Activated T-cell treated with anti-CD3 and anti-CD28 coated beads for 24 hours (primary cell): Measurements from ENCODE around the gene CBFA2T3.
"Not testable (repeated sequence)": the region's sequence is repeated elsewhere in the genome, so short reads cannot be mapped to it uniquely, and the experiment has no call there.

Source experiments
- DNase-seq: peaks from one replicate; pipeline ENCODE4 v3.0.0-alpha.2; 2020; ENCODE audit warnings: low read depth

The CBFA2T3 gene

DNA sequence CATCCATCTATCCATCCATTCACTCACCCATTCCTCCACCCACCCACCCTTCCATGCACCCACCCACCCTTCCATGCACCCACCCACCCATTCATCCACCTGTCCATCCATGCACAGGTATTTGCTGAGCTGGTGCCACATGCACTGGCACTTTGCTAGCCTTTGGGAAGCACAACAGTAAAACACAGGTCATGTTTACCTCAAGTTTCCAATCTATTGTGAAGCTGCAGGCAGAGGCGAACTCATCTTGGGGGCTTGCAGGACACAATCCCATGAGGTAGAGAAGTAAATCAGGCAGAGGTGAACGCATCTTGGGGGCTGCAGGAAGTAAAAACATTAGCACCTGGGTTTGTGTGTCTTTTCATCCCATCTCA, 35.6 kb upstream of the CBFA2T3 start:
- DNase-seq: no peak

DNA sequence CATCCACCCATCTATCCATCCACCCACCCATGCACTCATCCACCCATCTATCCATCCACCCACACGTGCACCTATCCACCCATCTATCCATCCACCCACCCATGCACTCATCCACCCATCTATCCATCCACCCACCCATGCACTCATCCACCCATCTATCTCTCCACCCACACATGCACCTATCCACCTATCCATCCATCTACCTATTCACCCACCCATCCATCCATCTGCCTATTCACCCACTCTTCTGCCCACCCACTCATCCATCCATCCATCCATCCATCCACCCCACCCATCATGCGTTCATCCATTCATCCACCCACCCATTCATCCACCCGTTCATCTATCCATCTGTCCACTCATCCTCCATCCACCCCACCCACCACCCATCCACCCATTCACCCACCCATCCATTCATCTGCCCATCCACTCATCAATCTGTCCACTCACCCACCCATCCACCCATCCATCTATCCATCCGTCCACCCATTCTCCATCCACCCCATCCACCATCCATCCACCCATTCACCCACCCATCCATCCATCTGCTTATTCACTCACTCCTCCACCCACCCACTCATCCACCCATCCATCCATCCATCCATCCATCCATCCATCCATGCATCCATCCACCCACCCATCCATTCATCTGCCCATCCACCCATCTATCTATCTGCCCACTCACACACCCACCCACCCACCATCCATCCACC, 35.1 kb upstream of the CBFA2T3 start:
- no peak for DNase-seq

DNA sequence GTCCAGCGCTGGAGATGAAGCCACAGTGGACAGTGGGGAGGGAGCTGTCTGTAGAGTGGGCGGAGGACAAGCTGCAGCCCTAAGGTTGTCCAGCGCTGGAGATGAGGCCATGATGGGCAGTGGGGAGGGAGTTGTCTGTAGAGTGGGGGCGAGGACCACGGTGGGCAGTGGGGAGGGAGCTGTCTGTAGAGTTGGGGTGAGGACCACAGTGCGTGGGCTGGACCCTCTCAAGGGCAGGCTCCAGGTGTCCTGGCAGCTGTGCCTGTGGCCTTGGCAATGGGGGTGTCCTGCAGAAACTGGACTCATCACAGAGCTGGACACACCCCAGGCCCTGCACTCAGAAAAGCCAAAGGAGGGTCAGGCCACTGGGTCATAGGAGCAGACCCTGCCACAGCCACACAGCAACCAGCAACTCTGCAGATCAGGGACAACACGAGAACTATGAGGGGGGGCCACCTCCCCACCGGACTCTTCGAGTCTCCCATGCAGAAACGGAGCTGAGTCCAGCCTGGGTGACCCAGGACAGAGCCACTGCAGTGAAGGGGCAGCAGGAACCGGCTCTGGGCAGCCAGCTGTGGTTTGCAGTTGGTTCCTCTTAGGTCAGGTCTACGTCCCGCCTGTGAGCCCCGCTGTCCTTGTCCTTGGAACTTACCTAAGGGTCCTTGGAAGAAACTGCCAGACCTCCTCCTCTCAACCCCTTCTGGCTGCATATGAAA, 33.4 kb upstream of the CBFA2T3 start:
- no peak for DNase-seq

DNA sequence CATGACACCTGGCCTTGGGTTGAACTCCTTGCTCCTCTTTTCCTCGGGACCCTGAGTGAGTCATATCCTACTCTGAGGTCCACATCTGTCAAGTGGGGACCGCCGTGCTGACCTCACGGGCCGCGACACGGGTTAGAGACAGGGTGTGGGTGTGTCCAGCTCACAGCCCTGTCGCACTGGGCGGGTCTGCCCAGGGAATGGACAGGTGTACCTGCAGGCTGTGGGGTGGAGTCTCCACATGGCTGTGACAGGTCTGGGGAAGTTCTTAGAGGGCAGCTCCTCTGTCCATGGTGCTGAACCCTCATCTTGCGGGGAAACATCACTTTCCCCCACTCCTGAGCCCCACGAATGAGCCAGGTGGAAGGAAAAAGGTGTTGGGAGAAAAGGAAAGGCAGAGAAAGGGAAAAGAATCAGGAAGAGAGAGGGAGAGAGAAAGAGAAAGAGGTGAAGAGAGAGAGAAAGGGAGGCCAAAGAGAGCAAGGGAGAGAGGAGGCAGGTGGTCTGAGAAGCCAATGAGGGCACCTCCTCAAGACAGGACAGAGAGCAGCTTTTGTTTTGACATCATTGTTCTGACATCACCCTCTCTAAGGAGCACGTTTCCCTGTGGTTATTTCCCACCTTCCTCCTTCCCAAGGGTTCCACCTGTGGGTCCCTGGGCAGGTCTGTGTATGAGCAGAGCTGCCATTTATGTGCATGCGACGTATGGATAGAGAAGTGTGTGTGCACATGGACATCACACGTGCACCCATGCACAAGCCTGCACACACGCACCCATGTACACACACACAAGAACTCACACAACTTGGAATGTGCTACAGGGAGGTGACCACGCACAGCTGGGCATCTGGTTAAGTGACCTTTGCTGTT, 32.6 kb upstream of the CBFA2T3 start:
- no peak for DNase-seq

DNA sequence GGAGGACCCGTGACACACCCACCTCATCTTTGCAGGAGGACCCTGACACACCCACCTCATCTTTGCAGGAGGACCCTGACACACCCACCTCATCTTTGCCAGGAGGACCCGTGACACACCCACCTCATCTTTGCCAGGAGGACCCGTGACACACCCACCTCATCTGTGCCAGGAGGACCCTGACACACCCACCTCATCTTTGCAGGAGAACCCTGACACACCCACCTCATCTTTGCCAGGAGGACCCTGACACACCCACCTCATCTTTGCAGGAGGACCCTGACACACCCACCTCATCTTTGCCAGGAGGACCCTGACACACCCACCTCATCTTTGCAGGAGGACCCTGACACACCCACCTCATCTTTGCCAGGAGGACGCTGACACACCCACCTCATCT, 31.8 kb upstream of the CBFA2T3 start:
- DNase-seq: not testable (repeated sequence)

DNA sequence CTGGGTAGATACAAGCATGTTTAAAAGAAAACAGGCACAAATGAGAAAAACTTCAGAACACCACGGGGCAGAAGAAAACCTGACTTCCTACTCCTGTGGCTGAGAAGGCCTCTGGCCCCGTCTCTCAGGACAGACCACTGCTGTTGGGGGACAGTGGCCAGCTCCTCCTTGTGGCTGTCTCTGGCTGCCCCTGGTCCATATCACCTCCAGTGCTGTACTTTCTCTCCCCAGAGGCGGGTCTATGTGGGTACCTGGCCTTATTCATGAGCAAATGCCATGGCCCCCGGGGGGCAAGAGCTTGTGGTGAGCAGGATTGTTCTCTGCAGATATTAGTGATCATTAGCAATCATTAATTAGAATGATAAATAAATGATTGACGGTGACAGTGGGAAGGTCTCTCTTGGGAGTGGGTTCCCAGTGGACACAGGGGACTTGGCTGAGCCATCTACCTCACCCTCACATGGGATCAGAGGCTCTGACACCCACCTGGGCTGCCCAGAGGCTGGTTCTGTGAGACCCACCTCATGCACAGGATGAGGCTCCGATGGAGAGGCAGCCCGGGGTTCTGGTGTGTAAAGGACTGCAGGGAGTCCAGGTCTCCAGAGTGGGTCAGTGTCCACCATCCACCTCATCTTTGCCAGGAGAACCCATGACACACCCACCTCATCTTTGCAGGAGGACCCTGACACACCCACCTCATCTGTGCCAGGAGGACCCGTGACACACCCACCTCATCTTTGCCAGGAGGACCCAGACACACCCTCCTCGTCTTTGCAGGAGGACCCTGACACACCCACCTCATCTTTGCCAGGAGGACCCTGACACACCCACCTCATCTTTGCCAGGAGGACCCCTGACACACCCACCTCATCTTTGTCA, 30.6 kb upstream of the CBFA2T3 start:
- DNase-seq: no peak

DNA sequence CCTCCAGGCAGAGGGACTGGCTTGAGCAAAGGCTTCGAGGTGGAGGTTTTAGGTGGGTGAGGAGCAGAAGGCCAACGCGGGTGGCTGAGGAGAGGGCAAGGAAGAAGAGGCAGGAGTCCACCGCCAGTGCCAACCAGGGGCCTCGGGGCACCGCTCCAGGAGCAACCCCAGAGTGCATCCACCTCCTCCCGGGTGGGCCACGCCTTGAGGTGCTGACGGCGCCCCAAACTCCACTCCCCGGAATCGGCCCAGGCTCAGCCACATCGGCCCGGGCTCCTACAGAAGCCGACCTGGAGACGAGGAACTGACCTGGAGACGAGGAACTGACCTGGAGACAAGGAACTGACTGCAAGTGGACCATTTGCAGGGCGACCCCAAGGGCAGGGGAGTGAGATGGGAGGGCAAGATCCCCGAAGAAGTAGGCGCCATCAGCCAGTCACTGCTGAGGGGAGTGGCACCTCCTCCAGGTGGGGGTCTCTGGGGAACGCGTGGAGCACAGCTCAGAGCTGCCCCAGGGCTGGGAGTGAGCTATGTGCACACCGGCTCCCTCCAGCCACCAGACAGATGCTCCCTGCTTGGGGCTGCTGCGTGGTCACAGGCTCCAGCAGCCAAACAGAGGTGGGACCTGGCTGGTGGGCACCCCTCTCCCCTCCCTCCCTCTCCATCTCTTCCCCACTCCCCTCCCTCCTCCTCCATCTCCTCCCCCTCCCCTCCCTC, 29.2 kb upstream of the CBFA2T3 start:
- DNase-seq: no peak

DNA sequence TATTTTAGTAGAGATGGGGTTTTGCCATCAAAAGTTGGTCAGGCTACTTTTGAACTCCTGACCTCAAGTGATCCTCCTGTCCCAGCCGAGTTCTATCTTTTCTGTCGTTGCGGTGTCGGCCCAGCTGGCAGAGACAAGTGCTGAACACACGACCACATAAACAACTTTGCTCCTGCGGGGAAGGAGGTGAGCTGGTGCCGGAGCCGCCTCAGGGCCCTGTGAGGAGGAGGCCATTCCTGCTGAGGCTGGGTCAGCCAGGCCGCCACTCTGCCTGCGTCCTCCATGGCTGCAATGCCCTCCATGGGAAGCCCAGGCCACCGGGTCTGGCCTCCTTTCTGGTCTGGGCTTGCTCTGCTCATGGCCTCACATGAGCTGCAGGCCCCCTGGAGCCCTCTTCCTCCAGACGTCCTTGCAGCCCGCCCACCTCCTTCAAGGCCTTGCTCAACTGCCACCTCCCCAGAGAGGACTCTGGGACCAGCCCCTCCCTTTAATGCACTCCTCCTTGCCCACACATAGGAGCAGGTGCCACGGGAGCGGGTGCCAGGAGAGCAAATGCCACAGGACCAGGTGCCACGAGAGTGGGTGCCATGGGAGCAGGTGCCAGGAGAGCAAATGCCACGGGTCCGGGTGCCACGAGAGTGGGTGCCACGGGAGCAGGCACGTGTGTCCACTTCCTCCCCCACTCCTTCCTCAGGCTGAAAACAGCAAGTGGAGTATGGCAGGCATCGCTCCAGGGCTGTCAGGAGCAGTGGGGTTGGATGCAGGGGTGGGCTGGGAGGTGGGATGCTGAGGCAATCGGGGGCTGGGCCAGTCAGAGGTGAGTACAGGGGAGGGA, 28.4 kb upstream of the CBFA2T3 start:
- no peak for DNase-seq

DNA sequence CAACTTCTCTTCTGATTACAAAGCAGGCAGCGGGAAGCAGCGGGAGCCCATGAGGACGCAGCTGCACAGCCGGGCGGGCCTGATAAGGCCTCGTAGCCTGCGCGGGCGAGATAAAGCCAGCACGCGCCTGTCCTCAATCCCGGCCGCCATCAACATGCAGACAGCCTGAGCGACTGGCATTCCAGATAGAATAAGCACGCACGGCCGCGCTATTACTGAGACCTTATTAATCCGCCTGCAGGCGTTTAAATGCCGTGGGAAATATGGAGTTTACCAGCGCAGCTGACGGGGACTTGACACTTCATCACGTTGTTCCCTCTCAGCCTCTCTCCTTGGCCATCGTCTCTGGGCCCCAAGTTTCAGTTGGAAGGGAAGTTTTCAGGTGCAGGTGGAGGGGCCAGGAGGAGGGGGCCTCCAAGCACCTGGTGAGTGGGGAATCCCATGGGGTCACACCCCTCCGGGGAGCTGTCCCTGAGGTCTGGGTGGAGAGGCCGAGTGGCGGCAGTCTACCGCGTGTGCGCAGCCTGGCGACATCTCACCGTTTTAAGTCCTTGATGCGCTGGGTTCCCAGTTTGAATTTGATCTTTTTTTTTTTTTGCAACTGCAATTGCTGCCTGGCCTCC, 27.3 kb upstream of the CBFA2T3 start:
- no peak for DNase-seq

DNA sequence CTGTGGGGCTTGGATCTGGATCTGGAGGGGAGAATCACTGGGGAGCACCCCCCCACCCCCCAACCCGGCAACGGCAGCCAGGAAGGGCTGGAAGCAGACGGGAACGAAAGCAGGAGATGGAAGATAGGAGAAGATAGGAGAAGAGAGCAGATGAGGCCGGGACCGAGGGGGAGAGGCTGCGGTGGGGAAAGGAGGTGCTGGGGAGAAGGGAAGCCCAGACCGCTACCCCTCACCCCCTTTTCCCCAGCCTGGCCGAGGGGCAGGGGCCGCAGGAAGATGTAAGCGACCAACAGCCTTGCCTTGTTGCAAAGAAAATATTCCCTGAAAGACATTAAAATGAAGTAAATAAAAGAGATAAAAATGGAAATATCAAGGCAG, 26.8 kb upstream of the CBFA2T3 start:
- DNase-seq: no peak

DNA sequence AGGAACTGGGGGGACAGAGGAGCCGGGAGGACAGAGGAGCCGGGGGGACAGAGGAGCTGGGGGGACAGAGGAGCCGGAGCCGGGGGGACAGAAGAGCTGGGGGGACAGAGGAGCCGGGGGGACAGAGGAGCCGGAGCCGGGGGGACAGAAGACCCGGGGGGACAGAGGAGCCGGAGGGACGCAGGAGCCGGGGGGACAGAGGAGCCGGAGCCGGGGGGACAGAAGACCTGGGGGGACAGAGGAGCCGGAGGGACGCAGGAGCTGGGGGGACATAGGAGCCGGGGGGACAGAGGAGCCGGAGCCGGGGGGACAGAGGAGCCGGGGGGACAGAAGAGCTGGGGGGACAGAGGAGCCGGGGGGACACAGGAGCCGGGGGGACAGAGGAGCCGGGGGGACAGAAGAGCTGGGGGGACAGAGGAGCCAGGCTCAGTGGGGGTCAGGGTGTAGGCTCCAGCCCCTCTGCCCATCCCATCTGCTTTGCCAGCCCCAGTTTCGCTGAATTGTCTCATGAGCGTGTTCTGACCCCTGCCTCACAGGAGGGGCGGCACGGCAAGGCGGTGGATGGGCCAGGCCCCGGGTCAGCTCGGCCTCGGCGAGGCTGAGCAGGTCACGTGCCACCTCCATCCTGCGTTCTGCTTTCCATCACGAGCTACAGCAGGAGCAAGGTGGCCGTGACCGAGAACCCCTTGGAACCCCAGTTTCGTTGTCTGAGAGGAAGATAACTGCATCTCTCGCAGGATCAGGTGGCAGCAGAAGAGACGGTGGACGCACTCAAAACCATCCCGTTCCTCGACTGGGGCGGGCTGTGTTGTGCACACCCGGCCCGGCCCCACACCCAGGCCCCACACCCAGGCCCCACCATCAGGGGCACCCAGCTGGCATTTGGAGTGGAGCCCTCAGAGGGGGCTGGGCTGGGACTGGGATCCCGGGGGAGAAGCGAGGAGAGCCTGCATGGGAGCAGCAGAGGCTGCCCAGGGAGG, 26.1 kb upstream of the CBFA2T3 start:
- no peak for DNase-seq

DNA sequence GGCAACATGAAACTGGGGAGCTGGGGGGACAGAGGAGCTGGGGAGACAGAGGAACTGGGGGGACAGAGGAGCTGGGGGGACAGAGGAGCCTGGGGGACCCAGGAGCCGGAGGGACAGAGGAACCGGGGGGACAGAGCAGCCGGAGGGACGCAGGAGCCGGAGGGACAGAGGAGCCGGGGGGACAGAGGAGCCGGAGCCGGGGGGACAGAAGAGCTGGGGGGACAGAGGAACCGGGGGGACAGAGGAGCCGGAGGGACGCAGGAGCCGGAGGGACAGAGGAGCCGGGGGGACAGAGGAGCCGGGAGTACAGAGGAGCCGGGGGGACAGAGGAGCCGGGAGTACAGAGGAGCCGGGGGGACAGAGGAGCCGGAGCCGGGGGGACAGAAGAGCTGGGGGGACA, 25.1 kb upstream of the CBFA2T3 start:
- DNase-seq: not testable (repeated sequence)

DNA sequence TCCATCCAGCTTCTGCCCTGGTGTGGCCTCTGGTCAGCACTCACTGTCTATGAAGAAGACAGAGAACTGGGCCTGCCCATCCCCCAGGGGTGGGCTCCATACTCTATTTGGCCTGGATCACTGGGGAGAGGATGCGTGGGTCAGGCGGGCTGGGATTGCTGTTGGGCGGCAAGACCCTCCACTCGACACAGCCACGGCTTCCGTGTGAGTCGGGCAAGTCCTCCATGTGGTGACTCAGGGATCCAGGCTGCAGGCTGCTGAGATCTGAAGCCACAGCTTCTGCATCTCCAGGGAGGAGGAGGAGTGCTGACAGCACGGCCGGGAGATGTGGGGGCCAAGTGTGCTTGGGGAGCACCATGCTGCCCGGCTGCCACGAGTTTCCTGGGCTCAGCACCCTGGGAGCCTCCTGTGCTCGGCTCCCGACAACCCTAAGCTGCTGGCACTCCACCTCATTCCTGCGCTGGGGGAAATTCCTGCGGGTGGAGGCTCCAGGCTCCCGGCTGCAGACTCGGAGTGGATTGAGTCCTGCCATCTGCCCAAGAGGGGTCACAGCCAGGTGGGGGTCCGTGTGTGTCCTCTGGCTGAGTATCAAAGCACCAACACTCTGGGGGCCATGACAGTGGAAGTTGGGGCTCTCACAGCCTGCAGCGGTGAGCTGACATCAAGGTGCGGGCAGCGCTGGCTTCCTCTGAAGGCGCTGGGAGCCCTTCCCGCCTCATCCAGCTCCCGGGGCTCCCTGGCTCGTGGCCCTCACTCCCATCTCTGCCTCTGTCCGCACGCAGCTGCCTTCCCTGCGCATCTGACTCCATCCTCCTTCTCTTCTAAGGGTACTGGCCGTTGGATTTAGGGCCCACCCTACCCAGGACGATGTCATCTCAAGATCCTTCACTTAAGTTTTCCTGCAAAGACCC, 24.4 kb upstream of the CBFA2T3 start:
- no peak for DNase-seq

DNA sequence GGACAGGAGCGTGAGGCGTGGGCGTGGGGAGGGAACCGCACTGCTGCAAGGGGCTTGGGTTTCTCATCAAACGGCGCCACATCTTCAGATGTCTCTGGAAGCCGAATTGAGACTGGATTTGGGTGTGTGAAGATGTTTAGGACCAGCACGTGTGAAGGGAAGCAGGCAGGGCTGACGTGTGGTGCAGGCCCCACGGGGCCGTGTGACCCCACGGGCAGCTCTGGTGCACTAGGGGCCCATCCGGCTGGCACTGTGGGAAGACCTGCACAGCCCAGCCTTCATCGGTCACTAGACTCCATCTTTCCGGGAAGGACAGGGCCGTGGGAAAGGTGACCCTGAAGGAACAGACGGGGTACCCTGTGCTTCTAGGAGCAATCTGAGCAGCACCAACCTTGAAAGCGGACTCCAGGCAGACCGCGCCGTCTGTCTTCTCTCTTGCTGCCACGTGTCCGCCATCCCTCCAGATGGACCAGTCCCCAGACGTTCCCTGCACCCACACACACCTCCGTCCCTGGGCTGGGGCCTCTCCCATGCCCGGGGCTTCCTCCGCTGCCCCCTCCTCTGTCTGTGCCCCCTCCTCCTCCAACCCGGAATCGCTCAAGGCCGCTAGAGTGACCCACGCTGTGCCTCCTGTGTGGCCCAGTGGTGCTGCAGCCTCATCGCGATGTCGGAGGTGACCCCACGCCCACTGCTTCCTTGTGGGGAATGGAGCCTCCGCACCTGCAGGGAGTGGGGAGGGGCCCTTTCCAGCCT, 23.4 kb upstream of the CBFA2T3 start:
- DNase-seq: no peak

DNA sequence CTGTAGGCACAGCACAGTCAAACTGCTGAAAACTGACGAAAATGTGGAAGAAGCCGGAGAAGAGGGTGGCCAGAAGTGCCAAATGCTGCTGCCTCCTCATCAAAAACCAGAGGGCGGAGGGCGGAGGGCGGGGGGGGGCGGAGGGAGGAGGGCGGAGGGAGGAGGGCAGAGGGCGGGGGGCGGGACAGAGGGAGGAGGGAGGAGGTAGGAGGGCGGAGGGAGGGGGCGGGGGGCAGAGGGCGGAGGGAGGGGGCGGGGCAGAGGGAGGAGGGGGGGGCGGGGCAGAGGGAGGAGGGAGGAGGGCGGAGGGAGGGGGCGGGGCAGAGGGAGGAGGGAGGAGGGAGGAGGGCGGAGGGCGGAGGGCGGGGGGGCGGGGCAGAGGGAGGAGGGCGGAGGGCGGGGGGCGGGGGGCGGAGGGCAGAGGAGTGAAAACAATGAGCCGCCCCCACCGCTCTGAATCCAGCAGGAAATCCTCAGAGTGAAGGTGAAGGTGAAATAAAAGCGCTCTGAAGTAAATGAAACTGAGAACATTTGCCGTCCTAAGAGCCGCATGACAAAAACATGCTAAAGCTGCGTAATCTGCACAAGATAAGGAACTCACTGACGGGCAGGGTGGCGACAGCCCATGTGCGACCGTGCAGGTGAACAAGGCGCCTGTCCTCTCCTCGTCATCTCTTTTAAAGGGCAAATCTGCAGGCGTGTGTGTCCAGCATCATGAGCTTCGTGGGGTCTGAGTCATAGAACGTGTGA, 22.6 kb upstream of the CBFA2T3 start:
- DNase-seq: peak; percentile 33
